A204.1 (cell line): ENCODE data around the gene ERCC1.
"Not testable (repeated sequence)": the region's sequence is repeated elsewhere in the genome, so short reads cannot be mapped to it uniquely, and the experiment has no call there.

Experiments used
- FAIRE-seq: peaks from 2 replicates; lab custom pipeline; 2012; peaks lifted over from hg19 to GRCh38; lab: Jason Lieb, UNC

The ERCC1 gene

GRCh38 chr19:45455707-45456499, 32.2 kb upstream of the ERCC1 start:
- no peak for FAIRE-seq

- no peak for FAIRE-seq
Measured at GRCh38 chr19:45451850-45452387, 28.2 kb upstream of the ERCC1 start.

DNA sequence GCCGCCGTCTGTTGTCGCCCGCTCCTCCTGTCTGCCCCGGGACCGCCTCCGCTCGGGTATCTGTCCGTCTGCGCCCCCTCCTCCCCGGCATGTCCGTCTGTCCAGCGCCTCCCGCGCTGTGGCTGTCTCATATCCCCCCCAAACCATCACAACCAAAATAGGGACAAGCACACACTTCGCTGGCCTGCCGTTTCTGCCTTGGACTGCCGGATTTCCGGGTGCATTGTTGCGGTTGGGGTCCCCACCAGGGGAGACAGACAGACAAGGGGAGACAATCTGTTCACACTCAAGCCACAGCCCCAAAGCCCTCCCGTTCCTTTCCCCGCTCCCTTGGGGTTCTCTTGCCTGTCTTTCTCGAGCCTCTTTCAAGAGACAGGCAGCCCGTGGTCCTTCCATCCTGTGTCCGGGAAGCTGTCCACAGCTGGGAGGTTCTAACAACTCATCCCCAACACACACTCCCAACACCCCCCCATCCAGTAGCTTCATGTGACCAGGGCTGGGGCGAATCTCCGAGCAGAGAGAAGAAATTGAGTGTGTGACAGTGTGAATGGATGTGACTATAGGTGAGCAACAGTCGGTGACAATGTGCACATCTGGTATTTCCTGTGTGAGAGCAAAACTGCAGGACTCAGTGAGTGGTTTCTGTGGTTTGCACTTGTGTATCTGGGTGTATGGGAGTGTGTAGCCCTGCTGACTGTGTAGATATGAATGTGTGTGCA, 27.6 kb upstream of the ERCC1 start:
- no peak for FAIRE-seq

GRCh38 chr19:45450012-45450333, 26.3 kb upstream of the ERCC1 start:
- no peak for FAIRE-seq

DNA sequence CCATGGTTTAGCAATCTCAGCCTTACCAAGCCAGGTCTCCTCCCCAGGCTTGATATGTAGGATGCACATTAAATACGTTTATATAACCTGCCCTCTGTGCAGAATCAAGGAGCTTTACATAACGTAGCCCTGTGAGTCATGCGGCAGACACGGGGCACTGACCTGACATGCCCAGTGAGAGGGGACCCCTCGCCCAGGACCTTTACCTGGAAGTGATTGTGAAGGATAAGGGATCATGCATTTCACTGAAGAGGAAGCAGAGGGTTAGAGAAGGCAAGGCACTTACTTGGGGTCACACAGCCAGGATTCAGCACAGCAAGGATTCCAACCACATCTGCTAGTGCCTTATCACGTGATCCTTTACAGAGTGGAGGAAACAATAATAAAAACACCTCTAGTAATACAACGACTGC, 25.2 kb upstream of the ERCC1 start:
- FAIRE-seq = no peak

GRCh38 chr19:45448425-45448756, 24.7 kb upstream of the ERCC1 start:
- no peak for FAIRE-seq

GRCh38 chr19:45446944-45447343, 23.2 kb upstream of the ERCC1 start:
- FAIRE-seq = no peak

GRCh38 chr19:45446295-45446694, 22.6 kb upstream of the ERCC1 start:
- FAIRE-seq = no peak

DNA sequence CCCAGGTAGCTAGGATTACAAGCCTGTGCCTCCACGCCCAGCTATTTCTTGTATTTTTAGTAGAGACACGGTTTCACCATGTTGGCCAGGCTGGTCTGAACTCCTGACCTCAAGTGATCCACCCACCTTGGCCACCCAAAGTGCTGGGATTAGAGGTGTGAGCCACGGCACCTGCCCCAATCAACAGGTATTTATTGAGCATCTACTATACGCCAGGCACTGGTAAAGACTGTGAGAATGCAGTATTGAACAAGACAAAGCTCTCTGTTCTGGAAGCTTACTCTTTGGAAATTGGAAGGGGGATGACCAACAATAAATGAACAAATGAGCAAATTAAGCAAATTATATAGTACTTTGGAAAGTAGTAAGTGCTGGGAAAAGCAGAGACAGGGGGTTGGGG, 21.4 kb upstream of the ERCC1 start:
- FAIRE-seq = no peak

- no peak for FAIRE-seq
Measured at GRCh38 chr19:45444318-45445041, 20.8 kb upstream of the ERCC1 start.

DNA sequence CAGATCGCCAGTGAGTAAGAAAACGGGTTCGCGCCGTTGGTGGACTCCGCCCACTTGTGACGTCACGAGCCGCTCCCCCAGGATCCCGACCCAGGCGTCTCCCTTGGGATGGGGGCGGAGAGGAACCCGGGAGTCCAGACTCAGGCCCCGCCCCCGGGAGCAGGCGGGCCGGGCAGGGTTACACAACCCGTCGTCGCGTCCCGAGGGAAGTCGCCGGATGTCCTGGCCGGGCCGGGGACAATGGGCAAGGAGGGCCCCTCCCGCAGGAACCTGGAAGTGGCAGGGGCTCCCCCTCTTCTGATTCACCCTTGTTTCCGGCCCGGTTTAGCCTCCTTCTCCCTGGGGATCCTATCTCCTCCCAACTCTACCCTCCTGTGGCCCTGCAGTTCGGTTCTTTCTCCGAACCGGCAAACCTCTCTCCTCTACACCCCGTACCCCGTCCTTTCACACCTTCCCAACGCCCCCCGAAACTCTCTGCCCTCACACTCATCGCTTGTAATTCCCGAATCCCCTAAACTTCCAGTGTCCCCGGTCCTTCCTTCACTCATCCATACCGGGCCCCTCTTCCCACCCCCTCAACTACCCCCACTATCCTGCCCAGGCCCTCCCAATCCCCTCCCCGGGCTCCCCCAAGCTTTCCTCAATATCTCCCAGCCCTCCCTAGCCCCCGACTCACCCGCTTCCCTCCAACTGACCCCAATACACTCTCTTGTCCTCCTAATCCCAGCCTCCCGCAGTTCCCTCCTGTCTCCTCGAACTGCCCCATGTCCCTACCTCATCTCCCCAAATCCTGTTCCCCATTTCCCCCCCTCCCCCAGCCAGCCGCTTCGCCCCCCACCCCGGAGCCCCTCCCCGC, 20.0 kb upstream of the ERCC1 start:
- FAIRE-seq = no peak

DNA sequence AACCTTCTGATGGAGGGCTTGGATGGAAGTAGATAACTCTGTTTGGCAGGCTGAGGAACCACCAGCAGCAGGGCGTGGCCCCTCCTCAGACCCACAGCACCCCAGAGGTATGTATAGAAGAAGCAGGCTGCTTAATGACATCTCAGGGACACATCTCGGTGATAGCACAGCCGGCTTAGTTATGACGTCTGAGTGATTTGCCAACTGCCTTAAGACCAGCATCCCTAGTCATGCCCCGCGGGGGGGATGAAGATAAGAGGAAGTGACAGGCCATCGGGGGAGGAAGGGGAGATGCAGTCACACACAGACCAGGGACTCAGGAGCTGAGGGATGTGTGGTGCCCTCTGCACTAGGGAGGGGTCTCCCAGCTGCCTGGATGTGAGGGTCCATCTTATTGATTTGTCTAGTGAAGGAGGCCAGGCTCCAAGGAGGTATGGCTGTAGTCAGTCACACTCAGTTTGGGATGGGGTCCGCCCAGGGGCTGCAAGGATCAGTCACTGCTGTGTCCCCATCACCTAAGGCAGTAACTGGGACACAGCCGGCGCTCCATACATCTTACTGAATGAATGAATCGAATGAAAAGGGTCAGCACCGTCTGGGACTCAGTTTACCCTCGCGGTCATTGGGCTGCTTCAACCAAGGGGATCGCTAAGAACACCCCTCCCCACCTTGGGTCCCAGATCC, 19.2 kb upstream of the ERCC1 start:
- no peak for FAIRE-seq

GRCh38 chr19:45442408-45442777, 18.7 kb upstream of the ERCC1 start:
- no peak for FAIRE-seq

GRCh38 chr19:45440873-45441654, 17.3 kb upstream of the ERCC1 start:
- no peak for FAIRE-seq

DNA sequence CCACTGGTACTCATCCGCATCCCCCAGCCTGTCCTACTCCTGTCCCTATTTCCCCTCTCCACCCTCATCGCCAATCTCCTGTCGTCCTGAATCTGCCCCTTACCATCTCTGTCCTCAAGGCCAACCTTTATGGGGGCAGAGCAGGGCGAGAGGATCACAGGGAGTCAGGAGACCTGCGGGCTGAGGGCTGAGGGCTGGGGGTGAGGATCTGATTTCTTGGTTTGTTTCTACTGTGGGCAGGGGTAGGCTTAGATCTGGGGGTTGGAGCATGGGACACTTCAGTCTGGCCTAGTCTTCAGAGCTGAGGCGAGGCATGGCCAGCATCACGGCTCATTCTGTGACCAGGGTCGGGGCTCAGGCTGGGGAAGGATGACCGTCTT, 16.5 kb upstream of the ERCC1 start:
- FAIRE-seq = no peak

DNA sequence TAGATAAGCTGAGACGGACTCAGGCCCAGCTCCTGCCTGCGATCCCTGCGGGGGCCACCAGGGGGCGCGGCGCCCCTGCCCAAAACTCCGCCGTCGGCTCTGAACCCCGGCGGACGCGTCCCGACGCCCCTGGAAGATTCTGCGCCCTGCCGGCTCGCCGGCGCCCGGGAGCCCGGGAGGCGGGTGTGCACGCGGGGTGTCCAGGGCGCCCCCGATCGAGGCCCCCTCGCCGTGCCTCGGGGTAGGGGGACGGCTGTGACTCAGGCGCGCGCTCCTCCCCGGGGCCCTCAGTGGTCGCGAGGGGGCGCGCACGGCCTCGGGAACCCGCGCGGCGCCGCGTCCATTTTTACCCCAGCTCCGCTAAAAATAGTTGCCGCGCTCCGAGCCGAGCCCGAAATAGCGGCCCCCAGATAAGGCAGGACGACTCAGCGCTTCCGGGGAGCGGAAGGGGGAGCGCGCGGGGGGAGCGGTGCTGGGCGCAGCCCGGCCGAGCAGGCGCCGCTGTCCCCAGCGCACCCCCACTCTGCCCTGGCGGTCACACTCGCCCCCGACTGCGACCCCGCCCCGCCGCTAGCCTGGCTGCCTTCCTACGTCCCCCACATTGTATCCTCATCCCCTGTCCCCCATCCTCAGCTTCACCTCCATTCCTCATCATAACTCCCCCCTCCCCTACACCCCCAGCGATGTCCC, 16.0 kb upstream of the ERCC1 start:
- no peak for FAIRE-seq

DNA sequence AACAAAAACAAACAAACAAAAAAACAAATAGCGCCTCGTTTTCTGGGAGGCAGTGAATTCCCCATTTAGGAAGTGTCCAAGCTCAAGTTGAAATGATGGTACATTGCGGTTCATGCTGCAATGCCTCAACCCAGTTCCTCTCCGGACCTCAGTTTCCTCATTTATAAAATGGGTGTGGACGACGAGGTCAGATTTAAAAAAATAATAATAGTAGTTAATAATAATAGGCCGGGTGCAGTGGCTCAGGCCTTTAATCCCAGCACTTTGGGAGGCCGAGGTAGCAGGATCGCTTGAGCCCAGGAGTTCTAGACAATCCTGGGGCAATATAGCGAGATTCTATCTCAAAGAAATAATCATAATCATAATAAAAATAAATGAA, 15.5 kb upstream of the ERCC1 start:
- FAIRE-seq = no peak

GRCh38 chr19:45437328-45437727, 13.6 kb upstream of the ERCC1 start:
- no peak for FAIRE-seq

DNA sequence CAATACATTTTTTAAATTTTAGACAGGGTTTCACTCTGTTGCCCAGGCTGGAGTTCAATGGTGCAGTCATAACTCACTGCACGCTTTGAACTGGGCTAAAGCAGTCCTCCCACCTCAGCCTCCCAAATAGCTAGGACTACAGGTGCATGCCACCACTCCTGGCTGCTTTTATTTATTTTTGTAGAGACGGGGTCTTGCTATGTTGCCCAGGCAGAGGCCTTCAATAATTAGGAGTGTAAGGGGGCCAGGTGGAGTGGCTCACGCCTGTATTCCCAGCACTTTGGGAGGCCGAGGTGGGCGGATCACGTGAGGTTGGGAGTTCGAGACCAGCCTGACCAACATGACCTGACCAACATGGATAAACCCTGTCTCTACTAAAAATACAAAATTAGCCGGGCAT, 8.8 kb upstream of the ERCC1 start:
- not testable (repeated sequence) for FAIRE-seq

GRCh38 chr19:45431008-45431407, 7.3 kb upstream of the ERCC1 start:
- FAIRE-seq = not testable (repeated sequence)
